Prostate gland (tissue), 2 donors: ENCODE results near the gene A1BG. TPM values are rescaled to one million over a fixed set of nuclear protein-coding genes. Genes with fewer than 3 reads are reported as not detected.

Experiments used
- DNase-seq: peaks from one replicate; pipeline ENCODE4 v3.0.0-alpha.2; 2019; ENCODE audit warnings: low spot score
- H3K27ac ChIP-seq, 2 donors: fragments of 200-600 bp; sonication (generic); 2 replicates each; pipeline ENCODE4 v1.5.1; 2017 to 2019
- H3K27me3 ChIP-seq: fragments of 200-600 bp; sonication (generic); replicated peaks from 2 replicates; pipeline ENCODE4 v1.5.1; 2019; ENCODE audit not compliant: insufficient read depth
- H3K36me3 ChIP-seq, 2 donors: fragments of 200-600 bp; sonication (generic); 1 replicate in 1 of 2; 2 replicates in 1 of 2; pipeline versions ENCODE4 v1.5.1 to v1.8.1; 2017 to 2019
- H3K4me1 ChIP-seq: fragments of 200-600 bp; sonication (generic); replicated peaks from 2 replicates; pipeline ENCODE4 v1.5.1; 2019
- H3K4me3 ChIP-seq, 2 donors: fragments of 200-600 bp; sonication (generic); 2 replicates each; pipeline ENCODE4 v1.5.1; 2017 to 2019
- H3K9me3 ChIP-seq: fragments of 200-600 bp; sonication (generic); 2 replicates; pipeline ENCODE4 v1.5.1; 2017
- CTCF ChIP-seq, 4 experiments: fragments of 200-600 bp in 2 of 4; fragments of 450-650 bp in 2 of 4; sonication (generic) in 2 of 4; IDR thresholded peaks; 1 replicate in 3 of 4; 2 replicates in 1 of 4; pipeline ENCODE4 v1.5.1; 2016 to 2019; ENCODE audit warnings: antibody characterized with exemption in 4 of 4, mild to moderate bottlenecking in 2 of 4, moderate library complexity in 2 of 4
- POLR2A ChIP-seq: fragments of 450-650 bp; IDR thresholded peaks from one replicate; pipeline ENCODE4 v1.6.1; 2016; ENCODE audit warnings: antibody characterized with exemption, mild to moderate bottlenecking
- POLR2AphosphoS5 ChIP-seq: sonication (generic); formaldehyde crosslinking; IDR thresholded peaks from one replicate; pipeline ENCODE4 v1.6.1; 2017; ENCODE audit warnings: antibody characterized with exemption
- WGBS: methylation state at CpG from one replicate; pipeline ENCODE4 v1.1.5; 2018; 5-methylcytosine and 5-hydroxymethylcytosine counted together
- intact Hi-C: fragments of 100-400 bp; cut with DNase I; formaldehyde crosslinking; loops from one replicate; pipeline ENCODE4 v1.14.2; 2022
- microRNA-seq: library from miRNA; unstranded; fragments of <30 nt; microRNA quantifications from one replicate; pipeline ENCODE4, GENCODE V29; 2016
- small RNA-seq, 2 donors: library from RNA; depleted of rRNA; stranded (forward); fragments of <200 nt; gene quantifications; one replicate each; pipeline ENCODE3, GENCODE V24; 2016
- total RNA-seq, 2 donors: library from RNA; depleted of rRNA; stranded (reverse); fragments of >200 nt; gene quantifications; one replicate each; pipeline ENCODE4 v1.1.0, GENCODE V29; 2016

The A1BG gene
- total RNA-seq, 2 donors from 2014 or later, result 5.6 to 25.6 TPM

- no peak for DNase-seq
- WGBS, result 10% methylated on average over 7 of the region's 7 CpGs
- peak overlapping the region; percentile 82 to 83 for H3K27ac ChIP-seq
- intact Hi-C loops, result no loop called here
- no peaks in the 10 kb centered on the region for H3K9me3 ChIP-seq
- no peak for TF ChIP-seq CTCF (IDR thresholded peaks at IDR 0.05)
- no peak for TF ChIP-seq POLR2AphosphoS5
- no peak for TF ChIP-seq POLR2A
- H3K36me3 ChIP-seq, result no peaks in the 10 kb centered on the region
- no peaks in the 10 kb centered on the region for H3K4me1 ChIP-seq
- H3K27me3 ChIP-seq, result no peaks in the 10 kb centered on the region
- H3K4me3 ChIP-seq, result peak overlapping the region; percentile 78 to 90
Observed at GRCh38 chr19:58304748-58305064, 48.6 kb downstream of the A1BG start.

GRCh38 chr19:58304255-58304654 is 49.0 kb downstream of the A1BG start:
- no peaks in the 10 kb centered on the region for H3K36me3 ChIP-seq
- H3K4me1 ChIP-seq, result no peaks in the 10 kb centered on the region
- peak overlapping the region in 1 of 2 donors; percentile 83 for H3K27ac ChIP-seq
- no peaks in the 10 kb centered on the region for H3K9me3 ChIP-seq
- TF ChIP-seq POLR2A, result no peak
- TF ChIP-seq CTCF (IDR thresholded peaks at IDR 0.05), result no peak
- no peak for TF ChIP-seq POLR2AphosphoS5
- 79% methylated on average over 7 of the region's 7 CpGs for WGBS
- H3K27me3 ChIP-seq, result no peaks in the 10 kb centered on the region
- H3K4me3 ChIP-seq, result no peak overlapping the region
- no peak for DNase-seq
- intact Hi-C loops, result no loop called here

GRCh38 chr19:58300620-58301019 is 52.7 kb downstream of the A1BG start:
- H3K4me1 ChIP-seq, result no peaks in the 10 kb centered on the region
- no peaks in the 10 kb centered on the region for H3K9me3 ChIP-seq
- H3K36me3 ChIP-seq, result no peaks in the 10 kb centered on the region
- 93% methylated on average over 7 of the region's 7 CpGs for WGBS
- no peak overlapping the region for H3K4me3 ChIP-seq
- intact Hi-C loops, result no loop called here
- H3K27ac ChIP-seq, result no peak overlapping the region
- H3K27me3 ChIP-seq, result no peaks in the 10 kb centered on the region
- DNase-seq, result no peak
- no peak for TF ChIP-seq POLR2A
- TF ChIP-seq POLR2AphosphoS5, result no peak
- no peak for TF ChIP-seq CTCF (IDR thresholded peaks at IDR 0.05)

GRCh38 chr19:58296104-58296503 is 57.2 kb downstream of the A1BG start:
- Histone ChIP-seq H3K4me1 (no peaks in the 10 kb centered on the region), H3K36me3 (peaks cover 14 to 18% of the 10 kb centered on the region in 2 donors), H3K27ac (no peak overlapping the region), H3K9me3 (no peaks in the 10 kb centered on the region), H3K4me3 (no peak overlapping the region), H3K27me3 (no peaks in the 10 kb centered on the region)
- 90% methylated on average over 7 of the region's 7 CpGs for WGBS
- DNase-seq, result no peak
- no peak for TF ChIP-seq POLR2AphosphoS5
- TF ChIP-seq POLR2A, result no peak
- no peak for TF ChIP-seq CTCF (IDR thresholded peaks at IDR 0.05)
- intact Hi-C loops, result no loop called here

Small RNA genes lying within 50 kb of the gene (microRNA-seq; reads per million reads assigned to microRNA genes)
- 1.1 reads per million, percentile 11 among the genes with 10 or more reads in this experiment for gene MIR4754
- 0.34 reads per million for gene MIR6806

Small RNA genes lying within 50 kb of the gene (small RNA-seq; reads per million reads assigned to genes)
- gene MIR4754 (0 to 0.10 reads per million in 2 donors), gene MIR6806 (0 to 0.10 reads per million in 2 donors), gene RNA5SP473 (0.60 to 1.6 reads per million in 2 donors)

Other genes starting within 250 kb of the A1BG start
- gene ZNF329, start 202.7 kb downstream of the A1BG start, total RNA-seq, result 10 to 100 TPM; 14.7 to 18.4 TPM
- 10 to 100 TPM; 34.5 to 34.7 TPM for gene ZNF274, start 170.4 kb downstream of the A1BG start, total RNA-seq
- gene ZNF544, start 124.6 kb downstream of the A1BG start, total RNA-seq, result 10 to 100 TPM; 56.9 to 87.4 TPM
- 1 to 10 TPM; 6.1 to 9.3 TPM for gene ZNF8, start 74.5 kb downstream of the A1BG start, total RNA-seq
- 10 to 100 TPM; 40.1 to 54.5 TPM for gene ERVK3-1, start 48.1 kb downstream of the A1BG start, total RNA-seq
- 1 to 10 TPM; 2.7 to 4.1 TPM for gene ZSCAN22, start 26.5 kb downstream of the A1BG start, total RNA-seq
- 10 to 100 TPM in 1 of 2 donors, 1 to 10 TPM in 1; 6.6 to 11.0 TPM for gene ZNF497, start 9.3 kb upstream of the A1BG start, total RNA-seq
- gene ZNF837, start 27.5 kb upstream of the A1BG start, total RNA-seq, result 10 to 100 TPM; 12.2 to 15.7 TPM
- 1,000 to 10,000 TPM; 1,184 to 2,289 TPM for gene RPS5, start 33.8 kb upstream of the A1BG start, total RNA-seq
- gene RNF225, start 42.2 kb upstream of the A1BG start, total RNA-seq, result 1 to 10 TPM in 1 of 2 donors, under 1 TPM in 1; 0.62 to 7.0 TPM
- gene ZNF584, start 55.2 kb upstream of the A1BG start, total RNA-seq, result 10 to 100 TPM; 10.8 to 19.4 TPM
- 10 to 100 TPM in 1 of 2 donors, 1 to 10 TPM in 1; 8.1 to 12.2 TPM for gene ZNF132, start 86.7 kb upstream of the A1BG start, total RNA-seq
- gene ZNF324B, start 98.1 kb upstream of the A1BG start, total RNA-seq, result 10 to 100 TPM; 10.8 to 16.4 TPM
- 10 to 100 TPM; 22.9 to 27.1 TPM for gene ZNF324, start 113.6 kb upstream of the A1BG start, total RNA-seq
- gene ZNF446, start 122.9 kb upstream of the A1BG start, total RNA-seq, result 10 to 100 TPM; 37.8 to 38.0 TPM
- 10 to 100 TPM in 1 of 2 donors, 1 to 10 TPM in 1; 6.6 to 20.7 TPM for gene SLC27A5, start 158.5 kb upstream of the A1BG start, total RNA-seq
- 10 to 100 TPM; 22.0 to 24.0 TPM for gene ZBTB45, start 166.3 kb upstream of the A1BG start, total RNA-seq
- gene TRIM28, start 190.6 kb upstream of the A1BG start, total RNA-seq, result 100 to 1,000 TPM; 237 to 374 TPM
- 100 to 1,000 TPM; 102 to 126 TPM for gene CHMP2A, start 201.6 kb upstream of the A1BG start, total RNA-seq
- gene UBE2M, start 205.1 kb upstream of the A1BG start, total RNA-seq, result 10 to 100 TPM; 27.7 to 44.2 TPM
- 10 to 100 TPM; 47.5 to 67.3 TPM for gene MZF1, start 219.8 kb upstream of the A1BG start, total RNA-seq